ENCODE measurements around the gene ZBED1. TPM values are rescaled to one million over a fixed set of nuclear protein-coding genes. Genes with fewer than 3 reads are reported as not detected.

Gene ZBED1
- total RNA-seq, 2 experiments from 2014 or later, result 15.8 to 16.1 TPM

GRCh38 chrX:2523911-2524310 is 23.1 kb upstream of the ZBED1 start:
- H3K9me3 Mint-ChIP-seq, result no peaks in the 10 kb centered on the region
- H3K27me3 ChIP-seq (ENCODE audit: control insufficient read depth in 1 of 2, insufficient read depth in 2 of 2, low read length in 2 of 2), result peaks cover 0 to 3% of the 10 kb centered on the region in 2 experiments
- H3K27me3 Mint-ChIP-seq, result peaks cover 22% of the 10 kb centered on the region
- no peaks in the 10 kb centered on the region for H3K4me1 Mint-ChIP-seq (ENCODE audit: low read depth)
- DNase-seq (no peak), ATAC-seq (ENCODE audit: poor library complexity) (no peak)
- no peaks in the 10 kb centered on the region for H3K36me3 ChIP-seq (ENCODE audit: insufficient read depth, low read length)
- POLR2A ChIA-PET, result no interaction called here
- H3K27ac Mint-ChIP-seq, result no peak overlapping the region
- TF ChIP-seq CTCF (IDR thresholded peaks at IDR 0.05), result no peak
- no peak overlapping the region for H3K4me3 ChIP-seq (ENCODE audit: low read length)
- H3K27ac ChIP-seq (ENCODE audit: low read depth in 1 of 2, low read length in 2 of 2), result no peak overlapping the region
- CTCF ChIA-PET, result no interaction called here
- H3K36me3 Mint-ChIP-seq (ENCODE audit: low read depth), result no peaks in the 10 kb centered on the region
- intact Hi-C loops (cut with DNase I, micrococcal nuclease), result no loop called here
- no peaks in the 10 kb centered on the region for H3K4me1 ChIP-seq (ENCODE audit: insufficient read depth, low read length)
- H3K9me3 ChIP-seq (ENCODE audit: control insufficient read depth in 1 of 2, insufficient read depth in 1 of 2, low read length in 2 of 2), result no peaks in the 10 kb centered on the region
- no peak overlapping the region for H3K4me3 Mint-ChIP-seq

- Histone ChIP-seq H3K4me1 (ENCODE audit: insufficient read depth, low read length) (no peaks in the 10 kb centered on the region), H3K27ac (ENCODE audit: low read depth in 1 of 2, low read length in 2 of 2) (no peak overlapping the region), H3K9me3 (ENCODE audit: control insufficient read depth in 1 of 2, insufficient read depth in 1 of 2, low read length in 2 of 2) (no peaks in the 10 kb centered on the region), H3K4me3 (ENCODE audit: low read length) (no peak overlapping the region), H3K36me3 (ENCODE audit: insufficient read depth, low read length) (no peaks in the 10 kb centered on the region), H3K27me3 (ENCODE audit: control insufficient read depth in 1 of 2, insufficient read depth in 2 of 2, low read length in 2 of 2) (peaks cover 0 to 2% of the 10 kb centered on the region in 2 experiments)
- H3K27me3 Mint-ChIP-seq, result peaks cover 15% of the 10 kb centered on the region
- no peak overlapping the region for H3K27ac Mint-ChIP-seq
- intact Hi-C loops (cut with DNase I, micrococcal nuclease), result no loop called here
- peaks cover 3% of the 10 kb centered on the region for H3K4me1 Mint-ChIP-seq (ENCODE audit: low read depth)
- ChIA-PET POLR2A (no interaction called here), CTCF (no interaction called here)
- peak in 1 of 14 experiments; percentile 35 for DNase-seq
- ATAC-seq (ENCODE audit: poor library complexity), result no peak
- H3K36me3 Mint-ChIP-seq (ENCODE audit: low read depth), result no peaks in the 10 kb centered on the region
- H3K4me3 Mint-ChIP-seq, result no peak overlapping the region
- H3K9me3 Mint-ChIP-seq, result no peaks in the 10 kb centered on the region
- TF ChIP-seq CTCF (IDR thresholded peaks at IDR 0.05), result no peak
These were observed 21.2 kb upstream of the ZBED1 start for GRCh38 chrX:2521927-2522386.

- no peak for ATAC-seq (ENCODE audit: poor library complexity)
- CTCF ChIA-PET, result no interaction called here
- Histone ChIP-seq H3K27me3 (ENCODE audit: control insufficient read depth in 1 of 2, insufficient read depth in 2 of 2, low read length in 2 of 2) (no peaks in the 10 kb centered on the region), H3K27ac (ENCODE audit: low read depth in 1 of 2, low read length in 2 of 2) (no peak overlapping the region), H3K36me3 (ENCODE audit: insufficient read depth, low read length) (no peaks in the 10 kb centered on the region), H3K4me3 (ENCODE audit: low read length) (no peak overlapping the region), H3K4me1 (ENCODE audit: insufficient read depth, low read length) (no peaks in the 10 kb centered on the region), H3K9me3 (ENCODE audit: control insufficient read depth in 1 of 2, insufficient read depth in 1 of 2, low read length in 2 of 2) (no peaks in the 10 kb centered on the region)
- Mint-ChIP-seq H3K27me3 (peaks cover 12% of the 10 kb centered on the region), H3K4me1 (ENCODE audit: low read depth) (peaks cover 6% of the 10 kb centered on the region), H3K4me3 (no peak overlapping the region), H3K36me3 (ENCODE audit: low read depth) (no peaks in the 10 kb centered on the region), H3K27ac (no peak overlapping the region), H3K9me3 (no peaks in the 10 kb centered on the region)
- no peak for TF ChIP-seq CTCF (IDR thresholded peaks at IDR 0.05)
- intact Hi-C loops (cut with DNase I, micrococcal nuclease), result no loop called here
- DNase-seq, result peak in 3 of 14 experiments; percentile 19 to 71 (median 60)
- POLR2A ChIA-PET, result no interaction called here
These were observed 20.5 kb upstream of the ZBED1 start for GRCh38 chrX:2521092-2521926.
